Measurements from ENCODE around the gene CCNY.

Gene CCNY

GRCh38 chr10:35368485-35369048, 32.3 kb downstream of the CCNY start:
- no peak overlapping the region for H3K4me3 ChIP-seq (ENCODE audit: low read length)
- TF ChIP-seq EZH2phosphoT487 (IDR thresholded peaks at IDR 0.05; ENCODE audit: borderline replicate concordance, low read length) (no peak), CTCF (IDR thresholded peaks at IDR 0.05; ENCODE audit: low read depth, low read length, poor library complexity, severe bottlenecking) (no peak)
- H3K4me2 ChIP-seq (ENCODE audit: low read length) = no peak overlapping the region
- H3K9me3 ChIP-seq (ENCODE audit: control insufficient read depth, insufficient read depth, low read length) = no peaks in the 10 kb centered on the region
- no peaks in the 10 kb centered on the region for H3K9me2 ChIP-seq (replicated peaks; ENCODE audit: control insufficient read depth, low read length)
- H3K27me3 ChIP-seq (ENCODE audit: control insufficient read depth, low read length) = no peaks in the 10 kb centered on the region
- H4K20me1 ChIP-seq (ENCODE audit: control insufficient read depth, insufficient read depth, low read depth, low read length) = no peaks in the 10 kb centered on the region
- H3K36me3 ChIP-seq (ENCODE audit: control insufficient read depth, low read length) = no peaks in the 10 kb centered on the region
- peaks cover 4% of the 10 kb centered on the region; the same call in 1 of the 2 replicates for H3F3A ChIP-seq (ENCODE audit: control insufficient read depth, insufficient read depth)
- peaks cover 87% of the 10 kb centered on the region for H3K79me2 ChIP-seq (ENCODE audit: control insufficient read depth, low read length)
- no peak overlapping the region for H3K27ac ChIP-seq (ENCODE audit: low read depth, low read length)
- H3K4me1 ChIP-seq (ENCODE audit: control insufficient read depth, low read length) = peaks cover 21% of the 10 kb centered on the region

GRCh38 chr10:35369049-35369611, 32.8 kb downstream of the CCNY start:
- Histone ChIP-seq H3K4me3 (ENCODE audit: low read length) (no peak overlapping the region), H3K27me3 (ENCODE audit: control insufficient read depth, low read length) (no peaks in the 10 kb centered on the region), H3K27ac (ENCODE audit: low read depth, low read length) (no peak overlapping the region), H3F3A (ENCODE audit: control insufficient read depth, insufficient read depth) (peaks cover 4% of the 10 kb centered on the region; the same call in 1 of the 2 replicates), H3K79me2 (ENCODE audit: control insufficient read depth, low read length) (peaks cover 84% of the 10 kb centered on the region), H3K4me1 (ENCODE audit: control insufficient read depth, low read length) (peaks cover 25% of the 10 kb centered on the region), H3K9me2 (replicated peaks; ENCODE audit: control insufficient read depth, low read length) (no peaks in the 10 kb centered on the region), H4K20me1 (ENCODE audit: control insufficient read depth, insufficient read depth, low read depth, low read length) (no peaks in the 10 kb centered on the region), H3K36me3 (ENCODE audit: control insufficient read depth, low read length) (no peaks in the 10 kb centered on the region), H3K9me3 (ENCODE audit: control insufficient read depth, insufficient read depth, low read length) (no peaks in the 10 kb centered on the region), H3K4me2 (ENCODE audit: low read length) (no peak overlapping the region)
- TF ChIP-seq EZH2phosphoT487 (IDR thresholded peaks at IDR 0.05; ENCODE audit: borderline replicate concordance, low read length) (no peak), CTCF (IDR thresholded peaks at IDR 0.05; ENCODE audit: low read depth, low read length, poor library complexity, severe bottlenecking) (no peak)

- Histone ChIP-seq H3K4me3 (ENCODE audit: low read length) (no peak overlapping the region), H3K9me3 (ENCODE audit: control insufficient read depth, insufficient read depth, low read length) (no peaks in the 10 kb centered on the region), H3K9me2 (replicated peaks; ENCODE audit: control insufficient read depth, low read length) (no peaks in the 10 kb centered on the region), H3F3A (ENCODE audit: control insufficient read depth, insufficient read depth) (no peaks in the 10 kb centered on the region), H4K20me1 (ENCODE audit: control insufficient read depth, insufficient read depth, low read depth, low read length) (no peaks in the 10 kb centered on the region), H3K27me3 (ENCODE audit: control insufficient read depth, low read length) (no peaks in the 10 kb centered on the region), H3K79me2 (ENCODE audit: control insufficient read depth, low read length) (peaks cover 85% of the 10 kb centered on the region), H3K36me3 (ENCODE audit: control insufficient read depth, low read length) (no peaks in the 10 kb centered on the region), H3K27ac (ENCODE audit: low read depth, low read length) (no peak overlapping the region), H3K4me2 (ENCODE audit: low read length) (no peak overlapping the region), H3K4me1 (ENCODE audit: control insufficient read depth, low read length) (peaks cover 31% of the 10 kb centered on the region)
- TF ChIP-seq EZH2phosphoT487 (IDR thresholded peaks at IDR 0.05; ENCODE audit: borderline replicate concordance, low read length) (no peak), CTCF (IDR thresholded peaks at IDR 0.05; ENCODE audit: low read depth, low read length, poor library complexity, severe bottlenecking) (no peak)
Observed at GRCh38 chr10:35371731-35372130, 35.4 kb downstream of the CCNY start.

Measured in DOHH2 (cell line).